ENCODE results near the gene LRRFIP1.

DNA sequence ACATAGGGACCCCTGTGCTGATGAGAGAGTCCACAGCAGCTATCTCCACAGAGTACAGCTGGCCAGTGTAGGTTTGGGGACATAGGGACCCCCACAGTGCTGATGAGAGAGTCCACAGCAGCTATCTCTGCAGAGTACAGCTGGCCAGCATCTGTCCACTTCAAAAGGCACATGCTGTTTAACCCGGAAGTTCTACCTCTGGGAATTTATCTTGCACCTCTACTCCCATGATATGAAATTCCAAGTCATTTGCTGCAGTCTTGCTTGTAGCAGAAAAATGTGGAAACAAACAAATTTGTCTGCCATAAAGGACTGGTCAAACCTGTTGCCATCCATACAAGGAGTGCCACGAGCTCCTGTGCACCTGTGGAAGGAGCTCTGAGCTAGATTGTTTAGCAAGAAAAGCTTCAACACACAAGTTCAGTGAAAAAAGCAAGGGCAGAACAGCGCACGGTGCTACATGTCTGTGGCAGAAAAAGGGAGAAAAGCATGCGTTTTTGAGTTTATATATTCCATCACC is 33.1 kb downstream of the LRRFIP1 start:
- TF ChIP-seq, protein P1, sequence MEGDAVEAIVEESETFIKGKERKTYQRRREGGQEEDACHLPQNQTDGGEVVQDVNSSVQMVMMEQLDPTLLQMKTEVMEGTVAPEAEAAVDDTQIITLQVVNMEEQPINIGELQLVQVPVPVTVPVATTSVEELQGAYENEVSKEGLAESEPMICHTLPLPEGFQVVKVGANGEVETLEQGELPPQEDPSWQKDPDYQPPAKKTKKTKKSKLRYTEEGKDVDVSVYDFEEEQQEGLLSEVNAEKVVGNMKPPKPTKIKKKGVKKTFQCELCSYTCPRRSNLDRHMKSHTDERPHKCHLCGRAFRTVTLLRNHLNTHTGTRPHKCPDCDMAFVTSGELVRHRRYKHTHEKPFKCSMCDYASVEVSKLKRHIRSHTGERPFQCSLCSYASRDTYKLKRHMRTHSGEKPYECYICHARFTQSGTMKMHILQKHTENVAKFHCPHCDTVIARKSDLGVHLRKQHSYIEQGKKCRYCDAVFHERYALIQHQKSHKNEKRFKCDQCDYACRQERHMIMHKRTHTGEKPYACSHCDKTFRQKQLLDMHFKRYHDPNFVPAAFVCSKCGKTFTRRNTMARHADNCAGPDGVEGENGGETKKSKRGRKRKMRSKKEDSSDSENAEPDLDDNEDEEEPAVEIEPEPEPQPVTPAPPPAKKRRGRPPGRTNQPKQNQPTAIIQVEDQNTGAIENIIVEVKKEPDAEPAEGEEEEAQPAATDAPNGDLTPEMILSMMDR (IDR thresholded peaks at IDR 0.05), result no peak
- TF ChIP-seq POLR2A (IDR thresholded peaks at IDR 0.05), result no peak

All from ovary (tissue), 3 donors.